MM.1S (cell line): ENCODE data around the gene FMN2.

ENCODE experiments used
- CTCF ChIP-seq: fragments of 300-600 bp; sonication (generic); IDR thresholded peaks from 2 replicates; pipeline ENCODE4 v1.5.1; 2016; ENCODE audit warnings: antibody characterized with exemption, low read length, mixed read lengths
- EZH2phosphoT487 ChIP-seq: fragments of 300-600 bp; sonication (generic); IDR thresholded peaks from 2 replicates; pipeline ENCODE4 v1.6.1; 2018; ENCODE audit warnings: antibody characterized with exemption, low read length

GRCh38 chr1:240503558-240503957 lies 411.9 kb downstream of the FMN2 start:
- TF ChIP-seq CTCF = no peak
- TF ChIP-seq EZH2phosphoT487 = no peak
